OCI-LY7 (cell line): Measurements from ENCODE around the gene EIF5B. TPM values are rescaled to one million over a fixed set of nuclear protein-coding genes. Genes with fewer than 3 reads are reported as not detected.
"Not testable (repeated sequence)": the region's sequence is repeated elsewhere in the genome, so short reads cannot be mapped to it uniquely, and the experiment has no call there.

Source experiments
- BruUV-seq: library from RNA; stranded (reverse); fragments of 400-500 nt; replicated peaks from 2 replicates; lab custom pipeline; 2021; lab: Mats Ljungman, UMichigan
- CTCF ChIA-PET: fragments of 300-600 bp; sonication (Branson Sonifier 250); formaldehyde crosslinking; loops from one replicate; lab custom pipeline; 2022; ENCODE audit warnings: antibody characterized with exemption; ENCODE audit not compliant: unreplicated experiment; lab: Charles Lee
- POLR2A ChIA-PET: fragments of 300-600 bp; sonication (Branson Sonifier 250); formaldehyde crosslinking; loops from one replicate; lab custom pipeline; 2022; ENCODE audit warnings: antibody characterized with exemption; lab: Charles Lee
- DNase-seq: peaks from one replicate; pipeline ENCODE4 v3.0.0-alpha.2; 2015; ENCODE audit warnings: low spot score
- H2AFZ ChIP-seq: fragments of 200-600 bp; sonication (generic), shearing (Covaris generic); 2 replicates; pipeline ENCODE4 v1.6.1; 2014; ENCODE audit warnings: mild to moderate bottlenecking, antibody characterized with exemption, low read length, moderate library complexity
- H3K27ac ChIP-seq: fragments of 200-600 bp; sonication (generic); 2 replicates; pipeline ENCODE4 v1.5.1; 2014; ENCODE audit warnings: mixed run types, low read depth, mild to moderate bottlenecking, moderate library complexity, low read length, inconsistent platforms; ENCODE audit not compliant: poor library complexity, severe bottlenecking
- H3K36me3 ChIP-seq: fragments of 200-600 bp; sonication (generic); 2 replicates; pipeline ENCODE4 v1.6.1; 2014; ENCODE audit warnings: mild to moderate bottlenecking, antibody characterized with exemption, low read length, moderate library complexity, mixed read lengths; ENCODE audit not compliant: insufficient read depth
- H3K4me1 ChIP-seq: fragments of 200-600 bp; sonication (generic); 2 replicates; pipeline ENCODE4 v1.5.1; 2014; ENCODE audit warnings: mild to moderate bottlenecking, low read length; ENCODE audit not compliant: insufficient read depth, poor library complexity, severe bottlenecking
- H3K4me2 ChIP-seq: fragments of 200-600 bp; sonication (generic); 2 replicates; pipeline ENCODE4 v1.6.1; 2014; ENCODE audit warnings: mild to moderate bottlenecking, low read length
- H3K4me3 ChIP-seq: fragments of 200-600 bp; sonication (generic); 2 replicates; pipeline ENCODE4 v1.5.1; 2014; ENCODE audit warnings: mild to moderate bottlenecking, low read depth, low read length; ENCODE audit not compliant: poor library complexity, severe bottlenecking
- H3K79me2 ChIP-seq: fragments of 200-600 bp; sonication (generic); 2 replicates; pipeline ENCODE4 v1.6.1; 2016; ENCODE audit warnings: low read depth, mild to moderate bottlenecking, low read length, moderate library complexity, mixed read lengths; ENCODE audit not compliant: insufficient read depth
- H3K9me2 ChIP-seq: fragments of 200-600 bp; sonication (generic); 2 replicates; pipeline ENCODE4 v1.6.1; 2016; ENCODE audit warnings: mild to moderate bottlenecking, low read length, mixed read lengths; ENCODE audit not compliant: insufficient read depth
- H3K9me3 ChIP-seq: fragments of 200-600 bp; sonication (generic); 2 replicates; pipeline ENCODE4 v1.6.1; 2014; ENCODE audit warnings: mild to moderate bottlenecking, mixed run types, low read length, mixed read lengths
- H4K20me1 ChIP-seq: fragments of 200-600 bp; sonication (generic); 2 replicates; pipeline ENCODE4 v1.6.1; 2014; ENCODE audit warnings: mild to moderate bottlenecking, antibody characterized with exemption, low read length, moderate library complexity, mixed read lengths; ENCODE audit not compliant: insufficient read depth
- EZH2phosphoT487 ChIP-seq: fragments of 200-600 bp; sonication (generic); IDR thresholded peaks from 2 replicates; pipeline ENCODE4 v1.6.1; 2018; ENCODE audit warnings: low read depth, borderline replicate concordance, mild to moderate bottlenecking, mixed run types, antibody characterized with exemption, low read length, moderate library complexity, mixed read lengths
- intact Hi-C: fragments of 100-400 bp; cut with micrococcal nuclease; formaldehyde crosslinking; loops from one replicate; pipeline ENCODE4 v1.10.0; 2022; ENCODE audit not compliant: unreplicated experiment
- total RNA-seq, 2 experiments: library from RNA; depleted of rRNA in 1 of 2; stranded (reverse); fragments of >200 nt in 1 of 2; shearing (Covaris generic) in 1 of 2; gene quantifications; 2 replicates each; pipeline ENCODE4 v1.2.3, GENCODE V29; 2014 to 2022
- TF ChIP-seq, protein P1 (sequence below): fragments of 200-600 bp; sonication (generic); conservative IDR thresholded peaks from 2 replicates; pipeline ENCODE4 v1.5.1; 2014; ENCODE audit warnings: mild to moderate bottlenecking, antibody characterized with exemption, low read length, moderate library complexity, mixed read lengths

EIF5B gene
- total RNA-seq, 2 experiments from 2014 or later = 28.7 to 53.1 TPM

DNA sequence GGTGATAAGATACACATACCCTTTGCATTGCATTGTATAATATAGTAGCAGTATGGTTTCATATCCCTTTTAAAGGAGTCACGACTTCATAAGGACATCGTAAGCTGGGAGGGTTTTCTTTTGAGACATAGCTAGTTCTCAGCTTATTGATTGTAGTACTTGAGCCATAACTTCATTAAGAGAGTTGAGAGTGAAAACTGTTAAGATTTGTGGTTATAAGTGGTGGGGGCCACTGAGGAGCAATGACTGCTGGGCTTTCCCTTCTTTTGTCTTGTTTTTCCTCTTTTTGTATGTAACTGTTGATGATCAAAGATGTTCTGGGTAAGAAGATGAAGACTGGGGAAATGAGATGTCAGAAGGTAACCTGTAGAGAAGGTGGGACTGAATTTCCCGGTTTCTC lies 11.0 kb downstream of the EIF5B start:
- Histone ChIP-seq H3K9me3 (no peaks in the 10 kb centered on the region), H3K4me2 (no peak overlapping the region), H2AFZ (no peak overlapping the region), H3K4me3 (no peak overlapping the region), H3K9me2 (no peaks in the 10 kb centered on the region), H3K4me1 (peaks cover 26% of the 10 kb centered on the region), H3K27ac (no peak overlapping the region), H4K20me1 (peaks cover 31% of the 10 kb centered on the region), H3K79me2 (peaks cover 97% of the 10 kb centered on the region), H3K36me3 (peaks cover 13% of the 10 kb centered on the region)
- CTCF ChIA-PET = no interaction called here
- peak; percentile 11 for DNase-seq
- BruUV-seq = no TSS peak
- intact Hi-C loops = no loop called here
- no peak for TF ChIP-seq EZH2phosphoT487
- TF ChIP-seq, protein P1, sequence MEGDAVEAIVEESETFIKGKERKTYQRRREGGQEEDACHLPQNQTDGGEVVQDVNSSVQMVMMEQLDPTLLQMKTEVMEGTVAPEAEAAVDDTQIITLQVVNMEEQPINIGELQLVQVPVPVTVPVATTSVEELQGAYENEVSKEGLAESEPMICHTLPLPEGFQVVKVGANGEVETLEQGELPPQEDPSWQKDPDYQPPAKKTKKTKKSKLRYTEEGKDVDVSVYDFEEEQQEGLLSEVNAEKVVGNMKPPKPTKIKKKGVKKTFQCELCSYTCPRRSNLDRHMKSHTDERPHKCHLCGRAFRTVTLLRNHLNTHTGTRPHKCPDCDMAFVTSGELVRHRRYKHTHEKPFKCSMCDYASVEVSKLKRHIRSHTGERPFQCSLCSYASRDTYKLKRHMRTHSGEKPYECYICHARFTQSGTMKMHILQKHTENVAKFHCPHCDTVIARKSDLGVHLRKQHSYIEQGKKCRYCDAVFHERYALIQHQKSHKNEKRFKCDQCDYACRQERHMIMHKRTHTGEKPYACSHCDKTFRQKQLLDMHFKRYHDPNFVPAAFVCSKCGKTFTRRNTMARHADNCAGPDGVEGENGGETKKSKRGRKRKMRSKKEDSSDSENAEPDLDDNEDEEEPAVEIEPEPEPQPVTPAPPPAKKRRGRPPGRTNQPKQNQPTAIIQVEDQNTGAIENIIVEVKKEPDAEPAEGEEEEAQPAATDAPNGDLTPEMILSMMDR = no peak
- POLR2A ChIA-PET = interaction anchor here (0.9 to 1.5 kb wide), 3 partner anchors 9 to 11 kb away, joined by 3 to 8 read pairs (median 4); partner anchors contain the start of gene EIF5B

- Histone ChIP-seq H2AFZ (no peak overlapping the region), H4K20me1 (peaks cover 37% of the 10 kb centered on the region), H3K9me3 (no peaks in the 10 kb centered on the region), H3K4me3 (no peak overlapping the region), H3K9me2 (no peaks in the 10 kb centered on the region), H3K79me2 (peaks cover 97% of the 10 kb centered on the region), H3K27ac (no peak overlapping the region), H3K4me1 (peaks cover 26% of the 10 kb centered on the region), H3K4me2 (no peak overlapping the region), H3K36me3 (peaks cover 13% of the 10 kb centered on the region)
- no TSS peak for BruUV-seq
- TF ChIP-seq EZH2phosphoT487 = no peak
- TF ChIP-seq, protein P1 = no peak
- ChIA-PET POLR2A (no interaction called here), CTCF (no interaction called here)
- intact Hi-C loops = no loop called here
- no peak for DNase-seq
Observed at GRCh38 chr2:99350194-99350593, 13.0 kb downstream of the EIF5B start.

GRCh38 chr2:99354070-99354469 lies 16.9 kb downstream of the EIF5B start:
- CTCF ChIA-PET = no interaction called here
- Histone ChIP-seq H3K79me2 (peaks cover 95% of the 10 kb centered on the region), H3K9me2 (no peaks in the 10 kb centered on the region), H3K4me3 (no peak overlapping the region), H3K4me1 (peaks cover 9% of the 10 kb centered on the region), H2AFZ (no peak overlapping the region), H3K9me3 (no peaks in the 10 kb centered on the region), H4K20me1 (peaks cover 41% of the 10 kb centered on the region), H3K36me3 (peaks cover 19% of the 10 kb centered on the region), H3K27ac (no peak overlapping the region), H3K4me2 (no peak overlapping the region)
- TF ChIP-seq, protein P1 = no peak
- TF ChIP-seq EZH2phosphoT487 = no peak
- intact Hi-C loops = no loop called here
- no TSS peak for BruUV-seq
- no peak for DNase-seq
- POLR2A ChIA-PET = interaction anchor here (0.7 kb wide), 1 partner anchor 117 kb away, joined by 3 read pairs; no protein-coding TSS in a partner anchor

GRCh38 chr2:99354825-99355224 lies 17.6 kb downstream of the EIF5B start:
- CTCF ChIA-PET, DNase-seq, H3K4me2 ChIP-seq, H3K9me3 ChIP-seq, H3K9me2 ChIP-seq, H3K4me3 ChIP-seq, H3K27ac ChIP-seq, H3K4me1 ChIP-seq, intact Hi-C loops, BruUV-seq, H2AFZ ChIP-seq: not testable (repeated sequence)
- Histone ChIP-seq H4K20me1 (peaks cover 41% of the 10 kb centered on the region), H3K36me3 (peaks cover 19% of the 10 kb centered on the region), H3K79me2 (peaks cover 95% of the 10 kb centered on the region)
- POLR2A ChIA-PET = interaction anchor here (0.7 kb wide), 1 partner anchor 110 kb away, joined by 3 read pairs; no protein-coding TSS in a partner anchor
